Panc1 (cell line): ENCODE data around the gene UBL7. TPM values are rescaled to one million over a fixed set of nuclear protein-coding genes. Genes with fewer than 3 reads are reported as not detected.
A peak's percentile ranks its signal among the peaks of the same experiment; 100 is the strongest.

Experiments
- ATAC-seq: fragments of 200-7000 bp; cut with Tn5 transposase; 2 replicates; pipeline ENCODE4 v1.9.1; 2020; ENCODE audit warnings: mild to moderate bottlenecking, moderate library complexity
- BruUV-seq: library from RNA; stranded (reverse); fragments of 400-500 nt; replicated peaks from 2 replicates; lab custom pipeline; 2021; lab: Mats Ljungman, UMichigan
- CTCF ChIA-PET: fragments of 300-600 bp; sonication (Branson Sonifier 250); formaldehyde crosslinking; loops from one replicate; lab custom pipeline; 2022; ENCODE audit warnings: antibody characterized with exemption; lab: Charles Lee
- POLR2A ChIA-PET: fragments of 300-600 bp; sonication (Branson Sonifier 250); formaldehyde crosslinking; loops from one replicate; lab custom pipeline; 2022; ENCODE audit warnings: antibody characterized with exemption; lab: Charles Lee
- DNase-seq: peaks from one replicate; pipeline ENCODE4 v3.0.0-alpha.2; 2010; ENCODE audit warnings: low read depth, low spot score
- H3K27ac ChIP-seq: 2 replicates; pipeline ENCODE4 v1.5.1; 2011; ENCODE audit warnings: mild to moderate bottlenecking, low read length, inconsistent platforms
- H3K27me3 ChIP-seq: fragments of 200-500 bp; sonication (Bioruptor generic); 2 replicates; pipeline ENCODE4 v1.6.0; 2014; ENCODE audit warnings: low read length, inconsistent platforms; ENCODE audit not compliant: control insufficient read depth, insufficient read depth
- H3K36me3 ChIP-seq: fragments of 200-500 bp; sonication (Bioruptor generic); 2 replicates; pipeline ENCODE4 v1.5.1; 2014; ENCODE audit warnings: inconsistent platforms, mild to moderate bottlenecking, low read length, moderate library complexity; ENCODE audit not compliant: control insufficient read depth, insufficient read depth
- H3K4me1 ChIP-seq: 2 replicates; pipeline ENCODE4 v1.5.1; 2011; ENCODE audit warnings: inconsistent platforms, mild to moderate bottlenecking, low read length, moderate library complexity; ENCODE audit not compliant: control insufficient read depth, insufficient read depth
- H3K4me3 ChIP-seq, 2 experiments: 2 replicates each; pipeline ENCODE4 v1.5.1; 2011 to 2012; ENCODE audit warnings: low read depth in 2 of 2, low read length in 2 of 2, mild to moderate bottlenecking in 2 of 2, inconsistent platforms in 1 of 2, moderate library complexity in 1 of 2
- H3K9me3 ChIP-seq: fragments of 200-500 bp; sonication (Bioruptor generic); 2 replicates; pipeline ENCODE4 v1.5.1; 2014; ENCODE audit warnings: low read depth, mild to moderate bottlenecking, inconsistent platforms, low read length, moderate library complexity; ENCODE audit not compliant: control insufficient read depth, insufficient read depth
- CTCF ChIP-seq: fragments of 450-650 bp; IDR thresholded peaks from 2 replicates; pipeline ENCODE4 v1.5.1; 2017; ENCODE audit warnings: mild to moderate bottlenecking
- POLR2AphosphoS5 ChIP-seq: IDR thresholded peaks from 2 replicates; pipeline ENCODE4 v1.6.1; 2012; ENCODE audit warnings: mild to moderate bottlenecking, low read depth, low read length, moderate library complexity
- REST ChIP-seq, 2 experiments: IDR thresholded peaks; 2 replicates each; pipeline ENCODE4 v1.6.1; 2011 to 2012; ENCODE audit warnings: low read depth in 2 of 2, control low read depth in 1 of 2, low read length in 1 of 2, mild to moderate bottlenecking in 1 of 2, moderate library complexity in 1 of 2; ENCODE audit not compliant: insufficient read depth in 1 of 2
- SIN3A ChIP-seq: IDR thresholded peaks from 2 replicates; pipeline ENCODE4 v1.6.1; 2012; ENCODE audit warnings: low read depth, mild to moderate bottlenecking, low read length, moderate library complexity, borderline replicate concordance; ENCODE audit not compliant: insufficient read depth
- TCF7L2 ChIP-seq: IDR thresholded peaks from 2 replicates; pipeline ENCODE4 v1.6.1; 2011; ENCODE audit warnings: mild to moderate bottlenecking, low read depth, low read length, inconsistent platforms
- in situ Hi-C: cut with HindIII; loops from 2 replicates; pipeline ENCODE4 v1.10.0; 2016; ENCODE audit warnings: low sequenced_read_pairs, low pct_unique_long_range_greater_than_20kb
- intact Hi-C: fragments of 100-400 bp; cut with micrococcal nuclease; formaldehyde crosslinking; loops from one replicate; pipeline ENCODE4 v1.10.0; 2022; ENCODE audit not compliant: unreplicated experiment
- total RNA-seq: library from RNA; stranded (reverse); gene quantifications from one replicate; pipeline ENCODE4 v1.2.1, GENCODE V29; 2021; ENCODE audit not compliant: unreplicated experiment

The UBL7 gene
- total RNA-seq, 1 experiment from 2014 or later = 68.5 TPM

GRCh38 chr15:74438206-74438605 is 22.8 kb downstream of the UBL7 start:
- no TSS peak for BruUV-seq
- in situ Hi-C loops = no loop called here
- Histone ChIP-seq H3K9me3 (no peaks in the 10 kb centered on the region), H3K27ac (no peak overlapping the region), H3K36me3 (no peaks in the 10 kb centered on the region), H3K27me3 (no peaks in the 10 kb centered on the region), H3K4me1 (peaks cover 8% of the 10 kb centered on the region), H3K4me3 (no peak overlapping the region)
- TF ChIP-seq TCF7L2 (no peak), CTCF (no peak), SIN3A (no peak), POLR2AphosphoS5 (no peak), REST (IDR thresholded peaks at IDR 0.05; ENCODE audit: insufficient read depth in 1 of 2, low read depth in 2 of 2, low read length in 1 of 2) (no peak)
- no peak for DNase-seq
- ChIA-PET CTCF (interaction anchor here (0.6 to 1.5 kb wide), 3 partner anchors 9 to 59 kb away, joined by 3 to 5 read pairs (median 5); no protein-coding TSS in a partner anchor), POLR2A (no interaction called here)
- intact Hi-C loops = loop anchor here (1.0 to 2.0 kb wide), 2 partner anchors 56 to 63 kb away; no protein-coding TSS in a partner anchor
- no peak for ATAC-seq

- Histone ChIP-seq H3K36me3 (no peaks in the 10 kb centered on the region), H3K27ac (peak overlapping the region; percentile 76), H3K27me3 (no peaks in the 10 kb centered on the region), H3K9me3 (no peaks in the 10 kb centered on the region), H3K4me3 (peak overlapping the region; percentile 71), H3K4me1 (peaks cover 37% of the 10 kb centered on the region)
- POLR2A ChIA-PET = no interaction called here
- intact Hi-C loops = loop anchor here (2.0 kb wide), 1 partner anchor 26 kb away; the partner anchor contains the start of gene UBL7
- no peak for TF ChIP-seq CTCF
- ATAC-seq (no peak; the same call in 1 of the 2 replicates), DNase-seq (no peak)
- BruUV-seq = no TSS peak
- CTCF ChIA-PET = interaction anchor here (0.6 to 0.7 kb wide), 2 partner anchors 27 to 52 kb away, joined by 4 to 5 read pairs; partner anchors contain the start of gene UBL7
- in situ Hi-C loops = no loop called here
Observed at GRCh38 chr15:74434263-74435136, 26.5 kb downstream of the UBL7 start.
